GM19239 (cell line): ENCODE results near the gene UBAC1.
"Not testable (repeated sequence)": the region's sequence is repeated elsewhere in the genome, so short reads cannot be mapped to it uniquely, and the experiment has no call there.

Experiments
- DNase-seq: peaks from one replicate; pipeline ENCODE4 v3.0.0; 2011; ENCODE audit warnings: low spot score; ENCODE audit not compliant: insufficient read length
- FAIRE-seq: peaks from 2 replicates; lab custom pipeline; 2011; peaks lifted over from hg19 to GRCh38; lab: Jason Lieb, UNC

Gene UBAC1

GRCh38 chr9:135926402-135927194 lies 34.6 kb downstream of the UBAC1 start:
- no peak for FAIRE-seq

GRCh38 chr9:135925496-135926133 lies 35.6 kb downstream of the UBAC1 start:
- DNase-seq = no peak
- FAIRE-seq = no peak

More at GRCh38 chr9:135926402-135927194, 34.6 kb downstream of the UBAC1 start:
- no peak for DNase-seq

GRCh38 chr9:135924628-135925338 lies 36.4 kb downstream of the UBAC1 start:
- DNase-seq (no peak), FAIRE-seq (no peak)

- no peak for FAIRE-seq
Observed at GRCh38 chr9:135923508-135923907, 37.7 kb downstream of the UBAC1 start.

GRCh38 chr9:135921749-135922310 lies 39.3 kb downstream of the UBAC1 start:
- no peak for DNase-seq
- FAIRE-seq = no peak

More at GRCh38 chr9:135923508-135923907, 37.7 kb downstream of the UBAC1 start:
- no peak for DNase-seq

- no peak for FAIRE-seq
- DNase-seq = no peak
Observed at GRCh38 chr9:135920973-135921585, 40.1 kb downstream of the UBAC1 start.

- DNase-seq (no peak), FAIRE-seq (no peak)
Observed at GRCh38 chr9:135920256-135920930, 40.8 kb downstream of the UBAC1 start.

GRCh38 chr9:135919318-135919890 lies 41.8 kb downstream of the UBAC1 start:
- FAIRE-seq (no peak), DNase-seq (no peak)

- not testable (repeated sequence) for FAIRE-seq, DNase-seq
Observed at GRCh38 chr9:135916227-135916626, 44.9 kb downstream of the UBAC1 start.

- no peak for FAIRE-seq
- no peak for DNase-seq
Observed at GRCh38 chr9:135914921-135915320, 46.3 kb downstream of the UBAC1 start.

GRCh38 chr9:135911233-135911632 lies 49.9 kb downstream of the UBAC1 start:
- not testable (repeated sequence) for DNase-seq, FAIRE-seq

GRCh38 chr9:135910757-135911156 lies 50.4 kb downstream of the UBAC1 start:
- DNase-seq (no peak), FAIRE-seq (no peak)

- FAIRE-seq (no peak), DNase-seq (no peak)
Observed at GRCh38 chr9:135910216-135910615, 51.0 kb downstream of the UBAC1 start.

GRCh38 chr9:135909371-135909770 lies 51.8 kb downstream of the UBAC1 start:
- DNase-seq = no peak

GRCh38 chr9:135908754-135909204 lies 52.4 kb downstream of the UBAC1 start:
- DNase-seq (no peak), FAIRE-seq (no peak)

More at GRCh38 chr9:135909371-135909770, 51.8 kb downstream of the UBAC1 start:
- no peak for FAIRE-seq

GRCh38 chr9:135908093-135908753 lies 53.0 kb downstream of the UBAC1 start:
- FAIRE-seq (no peak), DNase-seq (no peak)

- DNase-seq (peak; percentile 91), FAIRE-seq (peak; percentile 49)
Observed at GRCh38 chr9:135907431-135908092, 53.6 kb downstream of the UBAC1 start, which contains the start of gene CAMSAP1. Gene CAMSAP1, minus strand, starts transcription at chr9:135907546. Its CDS starts 387 bp downstream, at chr9:135907159.

GRCh38 chr9:135907006-135907430 lies 54.2 kb downstream of the UBAC1 start:
- FAIRE-seq (no peak), DNase-seq (peak; percentile 56)
